Thyroid gland (tissue), 4 donors: ENCODE data around the gene CAP1.

Experiments
- POLR2A ChIP-seq, 2 donors: fragments of 450-650 bp; IDR thresholded peaks; one replicate each; pipeline ENCODE4 v1.6.1; 2017; ENCODE audit warnings: antibody characterized with exemption in 2 of 2, mild to moderate bottlenecking in 2 of 2, moderate library complexity in 1 of 2
- TF ChIP-seq, protein P1 (sequence below), 6 experiments: fragments of 200-600 bp in 3 of 6; fragments of 450-650 bp in 3 of 6; sonication (generic) in 3 of 6; IDR thresholded peaks; one replicate each; pipeline ENCODE4 v1.5.1; 2016 to 2019; ENCODE audit warnings: antibody characterized with exemption in 6 of 6, mild to moderate bottlenecking in 2 of 6, inconsistent platforms in 1 of 6, moderate library complexity in 1 of 6

DNA sequence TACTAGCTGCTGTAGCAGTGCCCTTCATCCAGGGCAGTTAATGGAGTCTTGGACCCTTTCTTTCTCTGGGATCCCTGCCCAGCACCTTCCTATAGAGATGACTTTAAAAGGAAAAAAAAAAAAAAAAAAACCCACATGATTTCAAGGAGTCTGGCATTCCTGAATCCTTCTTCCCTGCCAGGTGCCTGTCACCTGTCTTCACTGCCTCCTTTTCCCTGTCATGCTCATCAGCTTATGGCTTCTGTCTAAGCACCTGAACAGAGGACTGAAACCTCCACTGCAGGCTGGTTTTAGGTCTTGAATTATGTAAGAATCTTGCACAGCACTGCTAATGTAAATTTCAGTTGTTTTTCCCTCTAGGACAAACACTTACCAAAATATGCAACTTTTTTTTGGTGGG lies 31.6 kb downstream of the CAP1 start:
- TF ChIP-seq, protein P1, sequence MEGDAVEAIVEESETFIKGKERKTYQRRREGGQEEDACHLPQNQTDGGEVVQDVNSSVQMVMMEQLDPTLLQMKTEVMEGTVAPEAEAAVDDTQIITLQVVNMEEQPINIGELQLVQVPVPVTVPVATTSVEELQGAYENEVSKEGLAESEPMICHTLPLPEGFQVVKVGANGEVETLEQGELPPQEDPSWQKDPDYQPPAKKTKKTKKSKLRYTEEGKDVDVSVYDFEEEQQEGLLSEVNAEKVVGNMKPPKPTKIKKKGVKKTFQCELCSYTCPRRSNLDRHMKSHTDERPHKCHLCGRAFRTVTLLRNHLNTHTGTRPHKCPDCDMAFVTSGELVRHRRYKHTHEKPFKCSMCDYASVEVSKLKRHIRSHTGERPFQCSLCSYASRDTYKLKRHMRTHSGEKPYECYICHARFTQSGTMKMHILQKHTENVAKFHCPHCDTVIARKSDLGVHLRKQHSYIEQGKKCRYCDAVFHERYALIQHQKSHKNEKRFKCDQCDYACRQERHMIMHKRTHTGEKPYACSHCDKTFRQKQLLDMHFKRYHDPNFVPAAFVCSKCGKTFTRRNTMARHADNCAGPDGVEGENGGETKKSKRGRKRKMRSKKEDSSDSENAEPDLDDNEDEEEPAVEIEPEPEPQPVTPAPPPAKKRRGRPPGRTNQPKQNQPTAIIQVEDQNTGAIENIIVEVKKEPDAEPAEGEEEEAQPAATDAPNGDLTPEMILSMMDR (IDR thresholded peaks at IDR 0.05), result no peak
- no peak for TF ChIP-seq POLR2A (IDR thresholded peaks at IDR 0.05)
